Activated CD8-positive, alpha-beta T cell treated with anti-CD3 and anti-CD28 coated beads for 36 hours (primary cell): Measurements from ENCODE around the gene TIGD1. TPM values are rescaled to one million over a fixed set of nuclear protein-coding genes. Genes with fewer than 3 reads are reported as not detected.

ENCODE experiments used
- ATAC-seq: fragments of 200-7000 bp; cut with Tn5 transposase; one replicate; pipeline ENCODE4 v1.10.0; 2021; ENCODE audit warnings: mild to moderate bottlenecking, moderate library complexity
- CTCF ChIA-PET: fragments of 350-600 bp; sonication (Branson Sonifier 250); formaldehyde crosslinking; loops from one replicate; lab custom pipeline; 2021; ENCODE audit warnings: antibody characterized with exemption; lab: Charles Lee
- POLR2A ChIA-PET: fragments of 350-600 bp; sonication (Branson Sonifier 250); formaldehyde crosslinking; loops from one replicate; lab custom pipeline; 2021; ENCODE audit warnings: antibody characterized with exemption; lab: Charles Lee
- DNase-seq: peaks from one replicate; pipeline ENCODE4 v3.0.0-alpha.2; 2020
- H3K27ac Mint-ChIP-seq: one replicate; pipeline ENCODE4 v1.8.0; 2021; ENCODE audit warnings: mild to moderate bottlenecking, mixed read lengths
- H3K27me3 Mint-ChIP-seq: one replicate; pipeline ENCODE4 v1.8.0; 2021; ENCODE audit warnings: mixed read lengths
- H3K36me3 Mint-ChIP-seq: one replicate; pipeline ENCODE4 v1.8.0; 2021; ENCODE audit warnings: low read depth, mixed read lengths
- H3K4me1 Mint-ChIP-seq: one replicate; pipeline ENCODE4 v1.8.0; 2021; ENCODE audit warnings: low read depth, mixed read lengths
- H3K4me3 Mint-ChIP-seq: one replicate; pipeline ENCODE4 v1.8.0; 2021; ENCODE audit warnings: mild to moderate bottlenecking, moderate library complexity, mixed read lengths
- H3K9me3 Mint-ChIP-seq: one replicate; pipeline ENCODE4 v1.8.0; 2021; ENCODE audit warnings: mixed read lengths
- intact Hi-C: fragments of 100-400 bp; cut with micrococcal nuclease; formaldehyde crosslinking; loops from one replicate; pipeline ENCODE4 v1.10.0; 2022
- total RNA-seq, 2 experiments: library from RNA; stranded (reverse); gene quantifications; one replicate each; pipeline ENCODE4 v1.2.3, GENCODE V29; 2021
- TF ChIP-seq, protein P1 (sequence below): fragments of 200-600 bp; IDR thresholded peaks from one replicate; pipeline ENCODE4 v1.8.0; 2022; ENCODE audit warnings: antibody characterized with exemption, mild to moderate bottlenecking

TIGD1 gene
- total RNA-seq, 2 experiments from 2014 or later: 8.3 to 8.7 TPM

DNA sequence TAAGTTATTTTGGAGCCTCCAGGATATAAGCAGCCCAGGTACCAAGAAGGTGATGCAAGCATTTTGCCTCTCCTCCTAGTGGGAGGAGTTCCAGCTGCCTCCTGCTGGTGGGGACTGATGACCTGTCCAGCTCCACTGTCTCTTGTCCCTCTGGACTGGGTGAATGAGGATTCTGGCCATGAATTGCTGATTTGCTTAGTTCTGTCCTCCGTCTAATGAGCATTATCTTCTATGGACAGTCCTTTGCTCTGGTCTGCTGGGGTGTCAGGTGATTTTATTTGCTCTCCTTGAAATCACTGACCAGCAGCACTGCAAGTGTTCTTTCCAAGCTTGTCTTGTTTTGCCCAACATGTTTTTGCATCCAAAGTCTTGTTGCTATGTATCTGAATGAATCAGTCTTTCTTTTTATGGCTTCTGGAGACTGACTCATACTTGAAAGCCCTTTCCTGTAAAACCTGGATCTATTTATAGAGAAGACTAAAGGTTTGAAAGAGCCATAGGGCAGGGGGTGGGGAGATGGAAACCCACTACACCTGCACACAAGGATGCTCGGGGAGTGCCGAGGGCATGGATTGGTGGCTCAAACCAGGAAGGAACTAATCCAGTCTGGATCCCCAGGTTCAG, 42.5 kb upstream of the TIGD1 start:
- TF ChIP-seq, protein P1, sequence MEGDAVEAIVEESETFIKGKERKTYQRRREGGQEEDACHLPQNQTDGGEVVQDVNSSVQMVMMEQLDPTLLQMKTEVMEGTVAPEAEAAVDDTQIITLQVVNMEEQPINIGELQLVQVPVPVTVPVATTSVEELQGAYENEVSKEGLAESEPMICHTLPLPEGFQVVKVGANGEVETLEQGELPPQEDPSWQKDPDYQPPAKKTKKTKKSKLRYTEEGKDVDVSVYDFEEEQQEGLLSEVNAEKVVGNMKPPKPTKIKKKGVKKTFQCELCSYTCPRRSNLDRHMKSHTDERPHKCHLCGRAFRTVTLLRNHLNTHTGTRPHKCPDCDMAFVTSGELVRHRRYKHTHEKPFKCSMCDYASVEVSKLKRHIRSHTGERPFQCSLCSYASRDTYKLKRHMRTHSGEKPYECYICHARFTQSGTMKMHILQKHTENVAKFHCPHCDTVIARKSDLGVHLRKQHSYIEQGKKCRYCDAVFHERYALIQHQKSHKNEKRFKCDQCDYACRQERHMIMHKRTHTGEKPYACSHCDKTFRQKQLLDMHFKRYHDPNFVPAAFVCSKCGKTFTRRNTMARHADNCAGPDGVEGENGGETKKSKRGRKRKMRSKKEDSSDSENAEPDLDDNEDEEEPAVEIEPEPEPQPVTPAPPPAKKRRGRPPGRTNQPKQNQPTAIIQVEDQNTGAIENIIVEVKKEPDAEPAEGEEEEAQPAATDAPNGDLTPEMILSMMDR: no peak
- no peak overlapping the region for H3K27ac Mint-ChIP-seq
- no peak for ATAC-seq
- intact Hi-C loops: no loop called here
- CTCF ChIA-PET: no interaction called here
- H3K36me3 Mint-ChIP-seq: no peaks in the 10 kb centered on the region
- peaks cover 4% of the 10 kb centered on the region for H3K4me1 Mint-ChIP-seq
- POLR2A ChIA-PET: interaction anchor here (1.3 kb wide), 1 partner anchor 24 kb away, joined by 3 read pairs; no protein-coding TSS in a partner anchor
- no peak overlapping the region for H3K4me3 Mint-ChIP-seq
- no peaks in the 10 kb centered on the region for H3K9me3 Mint-ChIP-seq
- DNase-seq: no peak
- no peaks in the 10 kb centered on the region for H3K27me3 Mint-ChIP-seq

DNA sequence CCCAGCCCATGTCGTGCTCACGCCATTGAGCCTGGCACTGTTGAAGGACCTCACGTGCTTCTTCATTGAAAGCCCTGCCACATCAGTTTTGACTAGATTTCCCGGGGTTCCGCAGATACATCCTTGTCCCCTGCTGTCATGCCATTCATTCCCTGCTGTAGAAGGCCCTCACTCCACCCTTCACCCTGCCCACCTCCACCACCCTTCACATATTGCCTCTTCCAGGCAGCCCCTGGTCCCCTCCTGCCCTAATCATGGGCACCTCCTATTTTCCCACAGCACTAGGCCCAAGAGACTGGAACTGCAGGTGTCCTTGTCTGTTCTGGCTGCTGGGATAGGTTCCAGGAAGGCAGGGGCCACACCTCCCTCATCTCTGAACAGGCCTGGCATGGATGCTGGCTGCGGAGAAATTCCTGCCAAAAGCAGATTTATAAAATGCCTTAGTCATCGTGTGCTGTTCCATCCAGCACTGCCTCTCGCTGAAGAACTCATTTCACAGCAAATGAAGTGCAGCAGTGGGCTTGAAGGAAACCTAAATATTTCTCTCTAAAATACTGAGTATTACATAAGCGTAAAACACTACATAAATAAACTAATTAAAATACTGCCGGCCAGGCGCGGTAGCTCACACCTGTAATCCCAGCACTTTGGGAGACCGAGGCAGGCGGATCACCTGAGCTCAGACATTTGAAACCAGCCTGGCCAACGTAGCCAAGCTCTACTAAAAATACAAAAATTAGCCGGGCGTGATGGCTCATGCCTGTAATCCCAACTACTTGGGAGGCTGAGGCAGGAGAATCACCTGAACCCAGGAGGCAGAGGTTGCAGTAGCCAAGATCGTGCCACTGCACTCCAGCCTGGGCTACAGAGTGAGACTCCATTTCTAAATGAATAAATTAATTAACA, 38.6 kb upstream of the TIGD1 start:
- intact Hi-C loops: no loop called here
- ATAC-seq (no peak), DNase-seq (no peak)
- POLR2A ChIA-PET: no interaction called here
- TF ChIP-seq, protein P1: no peak
- Mint-ChIP-seq H3K4me3 (no peak overlapping the region), H3K9me3 (peaks cover 2% of the 10 kb centered on the region), H3K4me1 (peaks cover 4% of the 10 kb centered on the region), H3K27ac (no peak overlapping the region), H3K36me3 (peaks cover 9% of the 10 kb centered on the region), H3K27me3 (no peaks in the 10 kb centered on the region)
- CTCF ChIA-PET: interaction anchor here (1.2 kb wide), 1 partner anchor 22 kb away, joined by 3 read pairs; no protein-coding TSS in a partner anchor

DNA sequence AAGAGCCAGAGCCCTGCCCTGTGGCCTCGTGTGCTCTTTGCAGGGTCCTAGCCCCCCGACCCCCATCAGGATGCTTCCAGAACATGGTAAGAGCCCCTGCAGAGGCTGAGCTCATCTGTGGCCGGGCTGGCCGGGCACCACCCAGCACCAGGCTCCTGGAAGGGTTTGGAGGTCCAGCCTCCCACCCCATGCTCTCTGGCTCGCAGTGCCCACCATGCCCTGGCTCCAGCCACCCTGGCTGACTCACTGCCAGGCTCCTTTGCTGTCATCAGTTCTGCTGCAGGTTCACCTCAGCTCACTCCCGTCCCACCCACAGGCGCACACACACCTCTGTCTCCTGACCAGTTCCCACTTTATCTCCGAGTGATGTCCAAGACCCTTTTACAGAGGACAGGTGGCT, 37.7 kb upstream of the TIGD1 start:
- POLR2A ChIA-PET: no interaction called here
- TF ChIP-seq, protein P1: no peak
- intact Hi-C loops: no loop called here
- Mint-ChIP-seq H3K4me1 (peaks cover 3% of the 10 kb centered on the region), H3K4me3 (no peak overlapping the region), H3K9me3 (peaks cover 2% of the 10 kb centered on the region), H3K36me3 (peaks cover 15% of the 10 kb centered on the region), H3K27ac (no peak overlapping the region), H3K27me3 (no peaks in the 10 kb centered on the region)
- DNase-seq: no peak
- no peak for ATAC-seq
- CTCF ChIA-PET: no interaction called here

GRCh38 chr2:232587512-232587911, 37.2 kb upstream of the TIGD1 start:
- H3K4me1 Mint-ChIP-seq: no peaks in the 10 kb centered on the region
- TF ChIP-seq, protein P1: no peak
- peaks cover 2% of the 10 kb centered on the region for H3K9me3 Mint-ChIP-seq
- no peak overlapping the region for H3K27ac Mint-ChIP-seq
- ChIA-PET CTCF (no interaction called here), POLR2A (no interaction called here)
- H3K27me3 Mint-ChIP-seq: no peaks in the 10 kb centered on the region
- H3K36me3 Mint-ChIP-seq: peaks cover 17% of the 10 kb centered on the region
- DNase-seq (no peak), ATAC-seq (no peak)
- no peak overlapping the region for H3K4me3 Mint-ChIP-seq
- intact Hi-C loops: no loop called here
